Left colon (tissue), 2 donors: ENCODE data around the gene SPATA31E1. TPM values are rescaled to one million over a fixed set of nuclear protein-coding genes. Genes with fewer than 3 reads are reported as not detected.
"Not testable (repeated sequence)": the region's sequence is repeated elsewhere in the genome, so short reads cannot be mapped to it uniquely, and the experiment has no call there.

Experiments used
- ATAC-seq: fragments of 200-7000 bp; cut with Tn5 transposase; one replicate; pipeline ENCODE4 v1.9.1; 2020; ENCODE audit warnings: mild to moderate bottlenecking, moderate library complexity
- DNase-seq, 2 donors: peaks; one replicate each; pipeline ENCODE4 v3.0.0-alpha.2; 2020
- intact Hi-C, 2 donors: fragments of 100-400 bp; cut with DNase I in 1 of 2; cut with micrococcal nuclease in 1 of 2; formaldehyde crosslinking; loops; one replicate each; pipeline versions ENCODE4 v1.11.2 to v1.14.0; 2022; cut with DNase I, micrococcal nuclease
- total RNA-seq, 2 donors: library from RNA; stranded (reverse); fragmentation: NEBNext Ultra II Directional; extraction: Animal tissue kit (Norgen Biotek cat#: 25700); gene quantifications; one replicate each; pipeline ENCODE4 v1.2.1, GENCODE V29; 2021
- donor health status: DM: no; HTN: no; CAD: no.
- donor health status: DM: yes; HTN: yes; CAD: no.

SPATA31E1 gene
- total RNA-seq, 2 donors from 2014 or later: not detected

- intact Hi-C loops: no loop called here
- peak; percentile 92 to 94 for DNase-seq
These were observed 26.8 kb downstream of the SPATA31E1 start for GRCh38 chr9:87909310-87910041.

DNA sequence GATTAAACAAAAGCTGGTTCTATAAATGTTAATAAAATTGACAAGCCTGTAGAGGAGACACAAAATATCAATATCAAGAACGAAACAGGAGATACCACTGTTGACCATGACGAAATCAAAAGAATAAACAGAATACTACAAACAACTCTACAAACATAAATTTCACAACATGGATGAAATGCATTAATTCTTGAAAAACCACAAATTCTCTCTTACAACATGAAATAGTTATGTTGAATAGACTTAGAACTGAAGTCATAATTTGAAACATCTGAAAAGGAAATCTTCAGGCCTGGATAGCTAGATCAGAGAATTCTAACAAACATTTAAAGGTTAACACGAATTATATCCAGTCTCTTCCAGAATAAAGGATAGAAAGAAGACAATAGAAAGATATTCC lies 28.1 kb downstream of the SPATA31E1 start:
- DNase-seq: no peak
- ATAC-seq: no peak
- intact Hi-C loops: no loop called here

More at GRCh38 chr9:87909310-87910041, 26.8 kb downstream of the SPATA31E1 start:
- peak; percentile 99 for ATAC-seq

GRCh38 chr9:87917662-87918061 lies 35.0 kb downstream of the SPATA31E1 start, which contains the start of gene SPATA31C1:
SPATA31C1 (plus strand) TSS chr9:87917962.
- ATAC-seq, intact Hi-C loops: not testable (repeated sequence)

GRCh38 chr9:87919013-87919412 lies 36.3 kb downstream of the SPATA31E1 start:
- intact Hi-C loops, ATAC-seq, DNase-seq: not testable (repeated sequence)

More at GRCh38 chr9:87917662-87918061, 35.0 kb downstream of the SPATA31E1 start, which contains the start of gene SPATA31C1:
- not testable (repeated sequence) for DNase-seq

DNA sequence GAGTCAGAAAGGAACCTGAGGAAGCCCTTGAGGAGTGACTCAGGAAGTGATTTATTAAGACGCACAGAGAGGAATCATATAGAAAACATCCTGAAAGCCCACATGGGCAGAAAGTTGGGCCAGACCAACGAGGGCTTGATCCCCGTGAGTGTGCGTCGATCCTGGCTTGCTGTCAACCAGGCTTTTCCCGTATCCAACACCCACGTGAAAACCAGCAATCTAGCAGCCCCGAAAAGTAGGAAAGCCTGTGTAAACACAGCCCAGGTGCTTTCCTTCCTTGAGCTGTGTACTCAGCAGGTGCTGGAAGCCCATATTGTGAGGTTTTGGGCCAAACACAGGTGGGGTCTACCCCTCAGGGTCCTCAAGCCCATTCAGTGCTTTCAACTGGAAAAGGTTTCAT lies 38.9 kb downstream of the SPATA31E1 start:
- intact Hi-C loops, ATAC-seq, DNase-seq: not testable (repeated sequence)

DNA sequence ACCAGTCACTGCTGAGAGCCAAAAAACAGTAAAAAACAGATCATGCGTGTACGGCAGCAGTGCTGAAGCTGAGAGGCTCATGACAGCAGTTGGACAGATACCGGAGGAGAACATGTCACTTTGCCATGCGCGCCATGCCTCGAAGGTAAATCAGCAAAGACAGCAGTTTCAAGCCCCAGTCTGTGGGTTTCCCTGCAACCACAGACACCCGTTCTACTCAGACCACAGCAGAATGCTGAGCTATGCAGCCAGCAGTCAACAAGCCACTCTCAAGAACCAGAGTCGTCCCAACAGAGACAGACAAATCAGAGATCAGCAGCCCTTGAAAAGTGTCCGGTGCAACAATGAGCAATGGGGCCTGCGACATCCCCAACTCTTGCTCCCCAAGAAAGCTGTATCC lies 40.3 kb downstream of the SPATA31E1 start:
- intact Hi-C loops, DNase-seq, ATAC-seq: not testable (repeated sequence)

GRCh38 chr9:87924851-87925250 lies 42.2 kb downstream of the SPATA31E1 start:
- intact Hi-C loops, ATAC-seq, DNase-seq: not testable (repeated sequence)

- intact Hi-C loops, DNase-seq: not testable (repeated sequence)
- peak; percentile 74 for ATAC-seq
These were observed 46.5 kb downstream of the SPATA31E1 start for GRCh38 chr9:87929152-87929551.

DNA sequence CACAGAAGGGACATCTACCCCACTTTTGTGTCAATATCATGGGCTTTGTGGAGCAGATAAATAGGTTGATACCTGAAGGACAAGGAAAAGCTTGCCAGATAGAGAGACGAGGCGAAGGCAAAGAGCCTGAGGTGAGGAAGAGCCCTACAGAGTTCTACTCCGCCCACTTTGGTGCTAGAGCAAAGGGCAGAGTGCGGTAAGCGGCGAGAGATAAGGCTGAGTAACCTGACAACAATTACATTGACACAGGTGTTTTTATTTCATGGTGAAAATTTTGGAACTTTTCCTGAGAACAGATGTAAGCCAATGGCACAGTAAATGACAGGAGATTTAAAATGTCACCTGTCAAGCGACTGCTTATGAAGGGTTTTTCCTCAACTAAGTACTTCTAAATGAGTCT lies 51.8 kb downstream of the SPATA31E1 start:
- ATAC-seq: peak; percentile 87
- peak; percentile 63 to 74 for DNase-seq
- intact Hi-C loops: not testable (repeated sequence)

GRCh38 chr9:87937352-87937751 lies 54.7 kb downstream of the SPATA31E1 start:
- DNase-seq, intact Hi-C loops, ATAC-seq: not testable (repeated sequence)

- intact Hi-C loops, ATAC-seq, DNase-seq: not testable (repeated sequence)
These were observed 55.2 kb downstream of the SPATA31E1 start for GRCh38 chr9:87937918-87938317.

DNA sequence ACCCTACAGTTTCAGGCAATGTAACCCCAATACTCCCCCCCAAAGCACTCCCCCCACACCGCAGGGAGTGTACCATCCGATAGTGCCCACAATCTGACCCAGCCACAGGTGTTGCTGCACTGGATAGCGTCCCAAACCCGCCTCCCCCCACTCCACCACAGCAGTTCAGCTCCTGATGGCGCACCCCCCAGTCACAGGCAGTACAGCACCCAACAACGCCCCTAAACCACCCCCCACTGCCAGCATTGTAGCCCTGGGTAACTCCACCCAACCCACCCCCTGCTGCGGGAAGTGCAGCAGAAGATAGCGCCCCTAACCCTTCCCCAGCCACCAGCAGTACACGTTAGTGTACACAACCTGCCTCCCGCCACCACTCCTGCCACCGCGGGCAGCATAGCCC lies 55.7 kb downstream of the SPATA31E1 start:
- ATAC-seq, DNase-seq, intact Hi-C loops: not testable (repeated sequence)

Other genes with a start within 250 kb of the SPATA31E1 start
- gene CTSL, start 156.8 kb upstream of the SPATA31E1 start, total RNA-seq: 10 to 100 TPM; 55.4 to 69.5 TPM
- not detected for gene SPATA31C1, start 35.1 kb downstream of the SPATA31E1 start, total RNA-seq
- 10 to 100 TPM in 1 of 2 donors, 1 to 10 TPM in 1; 7.4 to 11.7 TPM for gene CDK20, start 91.7 kb downstream of the SPATA31E1 start, total RNA-seq